Suprapubic skin (tissue), 4 donors: ENCODE data around the gene ITGB3BP. TPM values are rescaled to one million over a fixed set of nuclear protein-coding genes. Genes with fewer than 3 reads are reported as not detected.

ENCODE experiments used
- DNase-seq, 2 donors: peaks; one replicate each; pipeline ENCODE4 v3.0.0-alpha.2; 2019; ENCODE audit warnings: low spot score in 2 of 2
- H3K27ac ChIP-seq: fragments of 200-600 bp; sonication (generic); one replicate; pipeline ENCODE4 v1.5.1; 2019
- H3K27me3 ChIP-seq: fragments of 200-600 bp; sonication (generic); one replicate; pipeline ENCODE4 v1.5.1; 2019
- H3K36me3 ChIP-seq: fragments of 200-600 bp; sonication (generic); one replicate; pipeline ENCODE4 v1.5.1; 2019
- H3K4me1 ChIP-seq: fragments of 200-600 bp; sonication (generic); one replicate; pipeline ENCODE4 v1.5.1; 2019
- H3K4me3 ChIP-seq: fragments of 200-600 bp; sonication (generic); one replicate; pipeline ENCODE4 v1.5.1; 2019; ENCODE audit warnings: mild to moderate bottlenecking
- H3K9me3 ChIP-seq: fragments of 200-600 bp; sonication (generic); one replicate; pipeline ENCODE4 v1.5.1; 2019
- CTCF ChIP-seq, 2 donors: fragments of 200-600 bp in 1 of 2; fragments of 450-650 bp in 1 of 2; sonication (generic) in 1 of 2; IDR thresholded peaks; one replicate each; pipeline ENCODE4 v1.5.1; 2016 to 2019; ENCODE audit warnings: antibody characterized with exemption in 2 of 2, mild to moderate bottlenecking in 1 of 2, moderate library complexity in 1 of 2
- EP300 ChIP-seq: sonication (generic); formaldehyde crosslinking; IDR thresholded peaks from one replicate; pipeline ENCODE4 v1.6.1; 2017; ENCODE audit warnings: antibody characterized with exemption
- POLR2A ChIP-seq, 2 donors: fragments of 450-650 bp; IDR thresholded peaks; one replicate each; pipeline ENCODE4 v1.6.1; 2017; ENCODE audit warnings: antibody characterized with exemption in 2 of 2, mild to moderate bottlenecking in 2 of 2, moderate library complexity in 2 of 2
- POLR2AphosphoS5 ChIP-seq, 3 donors: sonication (generic); formaldehyde crosslinking; IDR thresholded peaks; one replicate each; pipeline ENCODE4 v1.6.1; 2017; ENCODE audit warnings: antibody characterized with exemption in 3 of 3
- WGBS: methylation state at CpG from one replicate; pipeline ENCODE4 v1.1.5; 2018; 5-methylcytosine and 5-hydroxymethylcytosine counted together
- total RNA-seq, 4 donors: library from RNA; depleted of rRNA; stranded (reverse); fragments of >200 nt; gene quantifications; one replicate each; pipeline ENCODE4 v1.1.0, GENCODE V29; 2016

Gene ITGB3BP
- total RNA-seq, 4 donors from 2014 or later = 10.3 to 22.2 (median 16.1) TPM

DNA sequence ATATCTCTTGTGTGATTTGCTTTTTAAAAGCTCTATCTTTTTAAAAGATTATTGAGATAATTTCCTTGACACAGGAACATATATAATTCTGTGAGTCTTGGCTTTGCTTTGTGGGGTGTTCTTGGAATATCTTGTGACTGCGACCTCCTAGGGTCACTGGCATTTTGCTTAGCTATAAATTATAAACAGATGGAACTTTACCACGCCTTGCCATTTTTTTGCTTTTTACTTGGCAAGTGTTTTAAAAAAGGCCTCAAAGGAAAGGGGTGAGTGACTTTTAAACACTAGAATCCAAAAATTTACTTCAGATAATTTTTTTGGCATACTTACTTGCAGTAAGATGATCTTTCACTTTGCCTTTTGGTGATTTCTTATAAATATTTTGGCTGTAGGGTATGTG is 112.0 kb downstream of the ITGB3BP start:
- DNase-seq = no peak
- Histone ChIP-seq H3K27me3 (no peaks in the 10 kb centered on the region), H3K9me3 (no peaks in the 10 kb centered on the region), H3K27ac (no peak overlapping the region), H3K4me3 (no peak overlapping the region), H3K4me1 (no peaks in the 10 kb centered on the region), H3K36me3 (peaks cover 6% of the 10 kb centered on the region)
- no peak for TF ChIP-seq EP300
- no peak for TF ChIP-seq POLR2A (IDR thresholded peaks at IDR 0.05)
- TF ChIP-seq POLR2AphosphoS5 (IDR thresholded peaks at IDR 0.05) = no peak
- TF ChIP-seq CTCF (IDR thresholded peaks at IDR 0.05) = no peak
- WGBS = 76% methylated on average over 2 of the region's 2 CpGs

- Histone ChIP-seq H3K4me3 (no peak overlapping the region), H3K27me3 (no peaks in the 10 kb centered on the region), H3K27ac (no peak overlapping the region), H3K36me3 (peaks cover 7% of the 10 kb centered on the region), H3K9me3 (no peaks in the 10 kb centered on the region), H3K4me1 (no peaks in the 10 kb centered on the region)
- TF ChIP-seq POLR2A (IDR thresholded peaks at IDR 0.05) = no peak
- no peak for TF ChIP-seq CTCF (IDR thresholded peaks at IDR 0.05)
- TF ChIP-seq POLR2AphosphoS5 (IDR thresholded peaks at IDR 0.05) = no peak
- TF ChIP-seq EP300 = no peak
- WGBS = 80% methylated on average over 4 of the region's 4 CpGs
- no peak for DNase-seq
These were observed 114.7 kb downstream of the ITGB3BP start for GRCh38 chr1:63408331-63408730.

DNA sequence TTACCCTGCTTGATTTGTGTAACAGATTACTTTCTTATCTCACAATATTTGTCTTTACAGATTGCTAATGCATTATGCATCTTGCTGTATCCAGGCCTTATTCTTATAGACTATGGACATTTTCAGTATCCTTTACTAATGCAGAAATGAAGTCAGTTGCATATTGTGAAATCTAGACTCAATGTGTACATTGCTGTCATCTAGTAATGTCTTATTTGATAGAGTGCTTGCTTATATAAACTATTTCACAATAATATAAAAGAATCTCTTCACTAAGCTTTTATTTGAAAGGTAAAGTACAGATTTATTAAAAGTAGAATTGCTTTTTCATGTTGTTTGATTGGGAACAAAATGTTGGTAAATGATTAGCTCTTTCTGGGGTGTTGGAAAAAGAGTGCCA is 116.0 kb downstream of the ITGB3BP start:
- Histone ChIP-seq H3K4me3 (no peak overlapping the region), H3K4me1 (no peaks in the 10 kb centered on the region), H3K36me3 (peaks cover 7% of the 10 kb centered on the region), H3K27ac (no peak overlapping the region), H3K9me3 (no peaks in the 10 kb centered on the region), H3K27me3 (no peaks in the 10 kb centered on the region)
- no peak for DNase-seq
- no peak for TF ChIP-seq EP300
- TF ChIP-seq POLR2A (IDR thresholded peaks at IDR 0.05) = no peak
- TF ChIP-seq CTCF (IDR thresholded peaks at IDR 0.05) = no peak
- no peak for TF ChIP-seq POLR2AphosphoS5 (IDR thresholded peaks at IDR 0.05)

DNA sequence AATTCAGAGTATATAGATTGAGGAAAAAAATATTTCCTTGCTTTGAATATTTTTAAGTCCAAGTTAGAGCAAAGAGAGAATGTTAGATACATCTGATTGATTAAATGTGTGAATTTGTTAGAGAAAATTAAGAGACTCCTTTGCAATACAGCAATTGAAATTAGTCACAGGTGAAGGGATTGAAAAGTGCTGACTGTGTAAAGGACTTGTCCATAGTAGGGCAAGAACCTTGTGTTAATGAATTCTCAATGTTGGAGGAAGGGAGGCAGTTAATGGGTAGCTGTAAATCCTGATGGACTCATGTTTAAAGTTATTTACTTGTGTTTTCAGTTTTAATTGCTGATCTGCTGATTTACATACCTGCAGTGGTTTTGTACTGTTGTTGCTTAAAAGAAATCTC is 117.0 kb downstream of the ITGB3BP start:
- no peak for DNase-seq
- no peak for TF ChIP-seq EP300
- no peak for TF ChIP-seq CTCF (IDR thresholded peaks at IDR 0.05)
- TF ChIP-seq POLR2AphosphoS5 (IDR thresholded peaks at IDR 0.05) = no peak
- TF ChIP-seq POLR2A (IDR thresholded peaks at IDR 0.05) = no peak

GRCh38 chr1:63405021-63405420 is 118.0 kb downstream of the ITGB3BP start:
- Histone ChIP-seq H3K9me3 (no peaks in the 10 kb centered on the region), H3K27ac (peak overlapping the region; percentile 51), H3K4me1 (no peaks in the 10 kb centered on the region), H3K36me3 (peaks cover 7% of the 10 kb centered on the region), H3K27me3 (no peaks in the 10 kb centered on the region), H3K4me3 (no peak overlapping the region)
- no peak for TF ChIP-seq EP300
- no peak for TF ChIP-seq CTCF (IDR thresholded peaks at IDR 0.05)
- no peak for TF ChIP-seq POLR2AphosphoS5 (IDR thresholded peaks at IDR 0.05)
- no peak for TF ChIP-seq POLR2A (IDR thresholded peaks at IDR 0.05)
- DNase-seq = no peak

More for the DNA sequence above, 117.0 kb downstream of the ITGB3BP start:
- Histone ChIP-seq H3K27ac (no peak overlapping the region), H3K36me3 (peaks cover 7% of the 10 kb centered on the region), H3K27me3 (no peaks in the 10 kb centered on the region), H3K9me3 (no peaks in the 10 kb centered on the region), H3K4me3 (no peak overlapping the region), H3K4me1 (no peaks in the 10 kb centered on the region)
